OCI-LY1 (cell line): ENCODE data around the gene PRKACA.

Source experiments
- H2AFZ ChIP-seq: fragments of 200-600 bp; sonication (generic), shearing (Covaris generic); 2 replicates; pipeline ENCODE4 v1.6.0; 2014; ENCODE audit warnings: antibody characterized with exemption, mild to moderate bottlenecking, low read length
- H3F3A ChIP-seq: fragments of 200-600 bp; sonication (generic), shearing (Covaris generic); 2 replicates; pipeline ENCODE4 v1.6.0; 2014; ENCODE audit warnings: mild to moderate bottlenecking, antibody characterized with exemption, low read length, moderate library complexity; ENCODE audit not compliant: insufficient read depth
- H3K27ac ChIP-seq: fragments of 200-600 bp; sonication (generic); 2 replicates; pipeline ENCODE4 v1.5.1; 2014; ENCODE audit warnings: low read length, mixed run types, mild to moderate bottlenecking, low read depth; ENCODE audit not compliant: poor library complexity, severe bottlenecking
- H3K27me3 ChIP-seq: fragments of 200-600 bp; sonication (generic); 2 replicates; pipeline ENCODE4 v1.6.0; 2014; ENCODE audit warnings: antibody characterized with exemption, mild to moderate bottlenecking, low read length, moderate library complexity; ENCODE audit not compliant: insufficient read depth
- H3K36me3 ChIP-seq: fragments of 200-600 bp; sonication (generic); 2 replicates; pipeline ENCODE4 v1.6.1; 2014; ENCODE audit warnings: mild to moderate bottlenecking, antibody characterized with exemption, low read length, moderate library complexity, mixed read lengths; ENCODE audit not compliant: insufficient read depth
- H3K4me1 ChIP-seq: fragments of 200-600 bp; sonication (generic); 2 replicates; pipeline ENCODE4 v1.5.1; 2014; ENCODE audit warnings: mild to moderate bottlenecking, low read length, moderate library complexity; ENCODE audit not compliant: insufficient read depth, severe bottlenecking
- H3K4me2 ChIP-seq: fragments of 200-600 bp; sonication (generic), shearing (Covaris generic); 2 replicates; pipeline ENCODE4 v1.6.1; 2014; ENCODE audit warnings: low read length
- H3K4me3 ChIP-seq: fragments of 200-600 bp; sonication (generic); 2 replicates; pipeline ENCODE4 v1.5.1; 2014; ENCODE audit warnings: low read length, low read depth, mild to moderate bottlenecking, mixed read lengths; ENCODE audit not compliant: poor library complexity, severe bottlenecking
- H3K79me2 ChIP-seq: fragments of 200-600 bp; shearing (Covaris generic); 2 replicates; pipeline ENCODE4 v1.6.1; 2016; ENCODE audit warnings: mixed run types, low read length, mixed read lengths; ENCODE audit not compliant: insufficient read depth
- H3K9ac ChIP-seq: fragments of 200-600 bp; sonication (generic), shearing (Covaris generic); 2 replicates; pipeline ENCODE4 v1.6.1; 2014; ENCODE audit warnings: mild to moderate bottlenecking, low read length, mixed read lengths
- H3K9me2 ChIP-seq: fragments of 200-600 bp; sonication (generic), shearing (Covaris generic); 2 replicates; pipeline ENCODE4 v1.6.1; 2014; ENCODE audit warnings: low read depth, mild to moderate bottlenecking, low read length, mixed read lengths
- H3K9me3 ChIP-seq: fragments of 200-600 bp; shearing (Covaris generic); 2 replicates; pipeline ENCODE4 v1.6.1; 2014; ENCODE audit warnings: low read length, mixed read lengths
- H4K20me1 ChIP-seq: fragments of 200-600 bp; sonication (generic), shearing (Covaris generic); 2 replicates; pipeline ENCODE4 v1.6.0; 2016; ENCODE audit warnings: mild to moderate bottlenecking, low read length; ENCODE audit not compliant: insufficient read depth
- EZH2 ChIP-seq: fragments of 200-600 bp; sonication (generic), shearing (Covaris generic); IDR thresholded peaks from 2 replicates; pipeline ENCODE4 v1.8.0; 2017; ENCODE audit warnings: borderline replicate concordance, mixed run types, mild to moderate bottlenecking, antibody characterized with exemption, low read length, moderate library complexity, mixed read lengths
- TF ChIP-seq, protein P1 (sequence below): fragments of 200-600 bp; sonication (generic), shearing (Covaris generic); IDR thresholded peaks from 2 replicates; pipeline ENCODE4 v1.5.1; 2017; ENCODE audit warnings: mild to moderate bottlenecking, antibody characterized with exemption, low read length, moderate library complexity, mixed read lengths

Gene PRKACA

GRCh38 chr19:14155371-14155770, 37.8 kb upstream of the PRKACA start:
- no peak overlapping the region for H3K27ac ChIP-seq
- H4K20me1 ChIP-seq = no peaks in the 10 kb centered on the region
- H3K4me2 ChIP-seq = no peak overlapping the region
- H3K4me3 ChIP-seq = no peak overlapping the region
- H3F3A ChIP-seq = no peaks in the 10 kb centered on the region
- no peak overlapping the region for H2AFZ ChIP-seq
- TF ChIP-seq, protein P1, sequence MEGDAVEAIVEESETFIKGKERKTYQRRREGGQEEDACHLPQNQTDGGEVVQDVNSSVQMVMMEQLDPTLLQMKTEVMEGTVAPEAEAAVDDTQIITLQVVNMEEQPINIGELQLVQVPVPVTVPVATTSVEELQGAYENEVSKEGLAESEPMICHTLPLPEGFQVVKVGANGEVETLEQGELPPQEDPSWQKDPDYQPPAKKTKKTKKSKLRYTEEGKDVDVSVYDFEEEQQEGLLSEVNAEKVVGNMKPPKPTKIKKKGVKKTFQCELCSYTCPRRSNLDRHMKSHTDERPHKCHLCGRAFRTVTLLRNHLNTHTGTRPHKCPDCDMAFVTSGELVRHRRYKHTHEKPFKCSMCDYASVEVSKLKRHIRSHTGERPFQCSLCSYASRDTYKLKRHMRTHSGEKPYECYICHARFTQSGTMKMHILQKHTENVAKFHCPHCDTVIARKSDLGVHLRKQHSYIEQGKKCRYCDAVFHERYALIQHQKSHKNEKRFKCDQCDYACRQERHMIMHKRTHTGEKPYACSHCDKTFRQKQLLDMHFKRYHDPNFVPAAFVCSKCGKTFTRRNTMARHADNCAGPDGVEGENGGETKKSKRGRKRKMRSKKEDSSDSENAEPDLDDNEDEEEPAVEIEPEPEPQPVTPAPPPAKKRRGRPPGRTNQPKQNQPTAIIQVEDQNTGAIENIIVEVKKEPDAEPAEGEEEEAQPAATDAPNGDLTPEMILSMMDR = no peak
- H3K9me2 ChIP-seq = no peaks in the 10 kb centered on the region
- no peak overlapping the region for H3K9ac ChIP-seq
- no peaks in the 10 kb centered on the region for H3K79me2 ChIP-seq
- no peaks in the 10 kb centered on the region for H3K9me3 ChIP-seq
- H3K36me3 ChIP-seq = no peaks in the 10 kb centered on the region
- no peaks in the 10 kb centered on the region for H3K27me3 ChIP-seq
- no peaks in the 10 kb centered on the region for H3K4me1 ChIP-seq

GRCh38 chr19:14152713-14153112, 35.2 kb upstream of the PRKACA start:
- no peak for TF ChIP-seq EZH2
- TF ChIP-seq, protein P1 = no peak
- Histone ChIP-seq H3K9me2 (no peaks in the 10 kb centered on the region), H3K9ac (no peak overlapping the region), H3K9me3 (no peaks in the 10 kb centered on the region), H3K36me3 (no peaks in the 10 kb centered on the region), H3K27ac (no peak overlapping the region), H4K20me1 (no peaks in the 10 kb centered on the region), H3K27me3 (no peaks in the 10 kb centered on the region), H3K4me2 (no peak overlapping the region), H3K4me1 (no peaks in the 10 kb centered on the region), H2AFZ (no peak overlapping the region), H3F3A (no peaks in the 10 kb centered on the region), H3K79me2 (no peaks in the 10 kb centered on the region), H3K4me3 (no peak overlapping the region)

DNA sequence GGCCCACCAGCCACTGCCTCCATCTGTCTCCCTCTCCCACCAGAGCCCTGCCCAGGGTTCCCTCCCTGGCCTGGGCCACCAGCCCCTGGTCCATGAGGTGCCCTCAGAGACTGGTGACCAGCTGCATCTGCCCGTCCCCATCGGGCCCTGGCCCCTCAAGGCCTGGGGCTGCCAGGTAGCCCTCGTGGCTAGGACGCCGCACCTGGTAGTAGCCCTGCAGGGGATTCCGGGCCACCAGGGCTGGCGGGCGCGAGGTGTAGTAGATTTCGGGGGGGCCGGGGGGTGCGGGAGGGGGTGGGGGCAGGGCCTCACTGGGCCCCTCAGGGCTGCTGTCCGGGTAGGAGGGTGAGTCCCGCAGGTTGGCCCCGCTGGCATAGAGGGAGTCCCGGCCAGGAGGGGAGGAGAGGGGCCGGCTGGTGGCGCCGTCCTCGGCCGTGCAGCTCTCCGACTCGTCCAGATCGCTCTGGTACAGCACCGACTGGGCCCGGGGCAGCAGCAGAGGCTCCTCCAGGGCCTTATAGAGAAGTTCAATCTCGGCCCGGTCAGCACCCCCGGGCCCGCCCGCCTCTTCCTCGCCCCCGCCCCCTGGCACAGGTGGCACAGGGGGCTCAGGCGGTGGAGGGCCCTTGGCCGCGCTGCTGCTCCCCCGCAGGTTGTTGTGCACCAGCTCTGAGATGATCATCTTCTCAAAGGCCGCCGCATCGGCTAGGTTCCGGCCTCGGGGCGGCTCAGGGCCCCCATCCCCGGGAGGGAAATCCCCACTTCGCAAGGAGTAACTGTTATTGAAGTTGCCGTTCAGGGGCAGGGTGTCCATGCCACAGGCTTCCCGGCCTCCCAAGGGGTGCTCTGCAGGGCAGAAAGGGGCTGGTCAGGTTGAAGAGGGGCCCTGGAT, 33.5 kb upstream of the PRKACA start:
- Histone ChIP-seq H3K27me3 (no peaks in the 10 kb centered on the region), H3K79me2 (no peaks in the 10 kb centered on the region), H3F3A (no peaks in the 10 kb centered on the region), H2AFZ (no peak overlapping the region), H3K4me2 (no peak overlapping the region), H3K4me1 (no peaks in the 10 kb centered on the region), H3K4me3 (no peak overlapping the region), H3K9me2 (no peaks in the 10 kb centered on the region), H4K20me1 (no peaks in the 10 kb centered on the region), H3K9me3 (no peaks in the 10 kb centered on the region), H3K9ac (no peak overlapping the region), H3K27ac (no peak overlapping the region), H3K36me3 (no peaks in the 10 kb centered on the region)
- no peak for TF ChIP-seq EZH2
- TF ChIP-seq, protein P1 = no peak
